Sigmoid colon (tissue), 7 donors: ENCODE results near the gene ELOVL1. TPM values are rescaled to one million over a fixed set of nuclear protein-coding genes. Genes with fewer than 3 reads are reported as not detected.

Source experiments
- DNase-seq: peaks from one replicate; pipeline ENCODE4 v3.0.0-alpha.2; 2019
- H3K27ac ChIP-seq, 4 donors: fragments of 200-600 bp; sonication (generic); one replicate each; pipeline ENCODE4 v1.5.1; 2016 to 2019; ENCODE audit warnings: mild to moderate bottlenecking in 1 of 4
- H3K27me3 ChIP-seq, 3 donors: fragments of 200-600 bp; sonication (generic); one replicate each; pipeline ENCODE4 v1.5.1; 2019; ENCODE audit warnings: mild to moderate bottlenecking in 1 of 3
- H3K36me3 ChIP-seq, 4 donors: fragments of 200-600 bp; sonication (generic); one replicate each; pipeline ENCODE4 v1.5.1; 2016 to 2019
- H3K4me1 ChIP-seq, 4 donors: fragments of 200-600 bp; sonication (generic); one replicate each; pipeline ENCODE4 v1.5.1; 2017 to 2019
- H3K4me3 ChIP-seq, 4 donors: fragments of 200-600 bp; sonication (generic); one replicate each; pipeline ENCODE4 v1.5.1; 2017 to 2019; ENCODE audit warnings: mild to moderate bottlenecking in 2 of 4, moderate library complexity in 1 of 4
- H3K9me3 ChIP-seq, 4 donors: fragments of 200-600 bp in 3 of 4; sonication (generic) in 3 of 4; one replicate each; pipeline versions ENCODE4 v1.5.1 to v1.6.1; 2013 to 2019
- EP300 ChIP-seq, 4 donors: sonication (generic); formaldehyde crosslinking; IDR thresholded peaks; one replicate each; pipeline ENCODE4 v1.6.1; 2017; ENCODE audit warnings: antibody characterized with exemption in 4 of 4
- POLR2A ChIP-seq, 2 donors: fragments of 450-650 bp; IDR thresholded peaks; one replicate each; pipeline ENCODE4 v1.6.1; 2016; ENCODE audit warnings: antibody characterized with exemption in 2 of 2, mild to moderate bottlenecking in 2 of 2, moderate library complexity in 2 of 2
- POLR2AphosphoS5 ChIP-seq, 4 donors: sonication (generic); formaldehyde crosslinking; IDR thresholded peaks; one replicate each; pipeline ENCODE4 v1.6.1; 2017; ENCODE audit warnings: antibody characterized with exemption in 4 of 4
- WGBS, 2 donors: extraction: QIAGEN DNeasy Blood & Tissue Kit; methylation state at CpG; one replicate each; pipeline ENCODE4 v1.1.7; 2013; 5-methylcytosine and 5-hydroxymethylcytosine counted together
- intact Hi-C: fragments of 100-400 bp; cut with DNase I; formaldehyde crosslinking; loops from one replicate; pipeline ENCODE4 v1.15.1; 2023
- polyA plus RNA-seq, 3 donors: library from polyadenylated mRNA; stranded (reverse); fragments of 200-250 nt; gene quantifications; one replicate each; pipeline ENCODE4 v1.2.3, GENCODE V29; 2013
- total RNA-seq, 4 donors: library from RNA; depleted of rRNA; stranded (reverse); fragments of >200 nt; gene quantifications; one replicate each; pipeline ENCODE4 v1.1.0, GENCODE V29; 2016
- TF ChIP-seq, protein P1 (sequence below), 4 experiments: fragments of 450-650 bp in 3 of 4; fragments of 200-600 bp in 1 of 4; IDR thresholded peaks; one replicate each; pipeline ENCODE4 v1.5.1; 2016 to 2019; ENCODE audit warnings: antibody characterized with exemption in 4 of 4, mild to moderate bottlenecking in 3 of 4, moderate library complexity in 2 of 4
- donor health status: healthy with polysubstance abuse.
- donor health status: Bipolar disorder and iron deficiency.
- donor health status: healthy.

Gene ELOVL1
- total and polyA plus RNA-seq, 7 donors = 26.8 to 155 (median 39.6) TPM

- Histone ChIP-seq H3K4me1 (peaks cover 0 to 4% (median 0%) of the 10 kb centered on the region in 4 donors), H3K27ac (no peak overlapping the region), H3K36me3 (peaks cover 0 to 19% (median 3%) of the 10 kb centered on the region in 4 donors), H3K9me3 (no peaks in the 10 kb centered on the region), H3K4me3 (no peak overlapping the region), H3K27me3 (no peaks in the 10 kb centered on the region)
- no peak for TF ChIP-seq POLR2A (IDR thresholded peaks at IDR 0.05)
- no peak for TF ChIP-seq EP300 (IDR thresholded peaks at IDR 0.05)
- TF ChIP-seq POLR2AphosphoS5 (IDR thresholded peaks at IDR 0.05) = no peak
- TF ChIP-seq, protein P1, sequence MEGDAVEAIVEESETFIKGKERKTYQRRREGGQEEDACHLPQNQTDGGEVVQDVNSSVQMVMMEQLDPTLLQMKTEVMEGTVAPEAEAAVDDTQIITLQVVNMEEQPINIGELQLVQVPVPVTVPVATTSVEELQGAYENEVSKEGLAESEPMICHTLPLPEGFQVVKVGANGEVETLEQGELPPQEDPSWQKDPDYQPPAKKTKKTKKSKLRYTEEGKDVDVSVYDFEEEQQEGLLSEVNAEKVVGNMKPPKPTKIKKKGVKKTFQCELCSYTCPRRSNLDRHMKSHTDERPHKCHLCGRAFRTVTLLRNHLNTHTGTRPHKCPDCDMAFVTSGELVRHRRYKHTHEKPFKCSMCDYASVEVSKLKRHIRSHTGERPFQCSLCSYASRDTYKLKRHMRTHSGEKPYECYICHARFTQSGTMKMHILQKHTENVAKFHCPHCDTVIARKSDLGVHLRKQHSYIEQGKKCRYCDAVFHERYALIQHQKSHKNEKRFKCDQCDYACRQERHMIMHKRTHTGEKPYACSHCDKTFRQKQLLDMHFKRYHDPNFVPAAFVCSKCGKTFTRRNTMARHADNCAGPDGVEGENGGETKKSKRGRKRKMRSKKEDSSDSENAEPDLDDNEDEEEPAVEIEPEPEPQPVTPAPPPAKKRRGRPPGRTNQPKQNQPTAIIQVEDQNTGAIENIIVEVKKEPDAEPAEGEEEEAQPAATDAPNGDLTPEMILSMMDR (IDR thresholded peaks at IDR 0.05) = no peak
- 95 to 99% methylated on average over 3 of the region's 3 CpGs for WGBS, 2 donors
- DNase-seq = no peak
- intact Hi-C loops = no loop called here
These were observed 30.4 kb upstream of the ELOVL1 start for GRCh38 chr1:43398227-43398626.

DNA sequence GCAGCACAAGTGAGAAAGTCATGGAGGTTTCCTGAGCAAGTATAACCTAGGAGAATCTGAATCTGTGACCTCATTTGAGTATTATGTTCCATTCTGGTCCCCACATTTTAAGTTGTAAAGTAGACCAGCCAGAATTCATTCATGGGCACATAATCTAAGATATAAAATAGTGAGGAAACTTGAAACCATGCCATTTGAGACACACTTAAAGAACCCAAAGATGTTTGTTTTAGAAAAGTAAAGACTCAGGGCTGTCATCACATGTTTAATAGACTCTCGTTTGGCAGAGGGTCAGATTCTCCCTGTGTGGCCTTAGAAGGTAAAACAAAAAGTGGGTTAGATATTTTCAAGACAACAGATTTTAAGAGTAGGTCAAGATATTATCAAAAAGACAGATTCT lies 28.2 kb upstream of the ELOVL1 start:
- no peak for DNase-seq
- peaks cover 0 to 8% (median 2%) of the 10 kb centered on the region in 4 donors for H3K4me1 ChIP-seq
- no peak overlapping the region for H3K4me3 ChIP-seq
- H3K27ac ChIP-seq = no peak overlapping the region
- H3K27me3 ChIP-seq = no peaks in the 10 kb centered on the region
- no peak for TF ChIP-seq POLR2A (IDR thresholded peaks at IDR 0.05)
- TF ChIP-seq, protein P1 (IDR thresholded peaks at IDR 0.05) = no peak
- TF ChIP-seq EP300 (IDR thresholded peaks at IDR 0.05) = no peak
- TF ChIP-seq POLR2AphosphoS5 (IDR thresholded peaks at IDR 0.05) = no peak
- intact Hi-C loops = no loop called here
- H3K36me3 ChIP-seq = peaks cover 0 to 17% (median 3%) of the 10 kb centered on the region in 4 donors
- H3K9me3 ChIP-seq = no peaks in the 10 kb centered on the region
- WGBS, 2 donors = 16 to 52% methylated on average over 1 of the region's 1 CpG

DNA sequence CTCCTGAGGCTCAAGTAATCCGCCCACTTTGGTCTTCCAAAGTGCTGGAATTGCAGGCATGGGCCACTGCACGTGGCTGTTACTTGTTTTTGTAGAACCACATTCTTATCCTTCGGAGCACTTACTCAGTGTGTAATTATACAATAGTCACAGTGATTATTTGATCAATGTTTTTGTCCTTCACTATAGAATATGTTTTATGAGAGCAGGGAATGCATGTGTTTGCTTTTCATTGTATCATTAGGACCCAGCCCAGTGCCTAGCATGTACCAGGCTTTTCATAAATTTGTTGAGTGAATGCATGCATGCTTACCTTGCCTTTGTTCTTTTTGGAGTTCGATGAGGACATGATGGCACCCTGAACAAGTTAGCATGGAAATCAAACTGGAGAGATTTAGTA lies 27.7 kb upstream of the ELOVL1 start:
- WGBS, 2 donors = 61 to 87% methylated on average over 4 of the region's 4 CpGs
- intact Hi-C loops = no loop called here
- Histone ChIP-seq H3K4me3 (no peak overlapping the region), H3K9me3 (no peaks in the 10 kb centered on the region), H3K27me3 (no peaks in the 10 kb centered on the region), H3K4me1 (peaks cover 0 to 13% (median 7%) of the 10 kb centered on the region in 4 donors), H3K36me3 (peaks cover 0 to 17% (median 3%) of the 10 kb centered on the region in 4 donors), H3K27ac (no peak overlapping the region)
- TF ChIP-seq EP300 (IDR thresholded peaks at IDR 0.05) (no peak), POLR2AphosphoS5 (IDR thresholded peaks at IDR 0.05) (no peak), POLR2A (IDR thresholded peaks at IDR 0.05) (no peak)
- no peak for DNase-seq

DNA sequence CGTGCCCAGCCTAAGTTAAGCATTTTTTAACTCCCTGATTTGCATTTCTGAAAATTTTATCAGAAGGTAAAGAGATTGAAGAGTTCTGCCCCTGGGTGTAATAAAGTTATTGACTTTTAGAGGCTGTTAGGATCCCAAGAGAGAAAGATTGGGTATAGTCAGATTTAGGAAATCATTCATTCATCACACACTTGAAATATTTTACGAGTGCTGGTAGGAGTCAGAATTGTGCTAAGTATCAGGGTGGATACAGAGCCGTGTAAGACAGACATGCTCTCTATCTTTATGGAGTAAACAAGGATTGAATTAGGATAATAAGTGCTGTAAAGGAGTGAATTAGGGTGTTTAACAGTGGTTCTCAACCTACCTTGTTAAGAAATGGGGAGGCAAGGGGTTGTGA lies 24.9 kb upstream of the ELOVL1 start:
- intact Hi-C loops = no loop called here
- TF ChIP-seq POLR2A (IDR thresholded peaks at IDR 0.05) = no peak
- TF ChIP-seq, protein P1 (IDR thresholded peaks at IDR 0.05) = no peak
- no peak for TF ChIP-seq EP300 (IDR thresholded peaks at IDR 0.05)
- TF ChIP-seq POLR2AphosphoS5 (IDR thresholded peaks at IDR 0.05) = no peak
- no peaks in the 10 kb centered on the region for H3K27me3 ChIP-seq
- no peak overlapping the region for H3K27ac ChIP-seq
- 41 to 67% methylated on average over 3 of the region's 3 CpGs for WGBS, 2 donors
- peaks cover 0 to 30% (median 25%) of the 10 kb centered on the region in 4 donors for H3K4me1 ChIP-seq
- H3K36me3 ChIP-seq = peaks cover 0 to 15% (median 3%) of the 10 kb centered on the region in 4 donors
- no peak overlapping the region for H3K4me3 ChIP-seq
- H3K9me3 ChIP-seq = no peaks in the 10 kb centered on the region
- DNase-seq = no peak

GRCh38 chr1:43389326-43390313 lies 21.8 kb upstream of the ELOVL1 start, which contains the start of the genes MED8 and SZT2:
Gene MED8 (minus strand): TSS chr1:43389800. CDS start chr1:43389764, 36 bp downstream.
Gene SZT2 (plus strand): TSS chr1:43389899. CDS start chr1:43389969, 70 bp downstream.
- H3K9me3 ChIP-seq = no peaks in the 10 kb centered on the region
- DNase-seq = peak; percentile 98
- peak within 1 kb of the TSS; percentile 85 to 89 (median 86) for H3K27ac ChIP-seq
- intact Hi-C loops = loop anchor here (2.0 kb wide), 1 partner anchor 23 kb away; no protein-coding TSS in a partner anchor
- TF ChIP-seq EP300 (IDR thresholded peaks at IDR 0.05) = no peak
- TF ChIP-seq, protein P1 (IDR thresholded peaks at IDR 0.05) = no peak
- TF ChIP-seq POLR2AphosphoS5 (IDR thresholded peaks at IDR 0.05) = peak; percentile 81 to 92 (median 90)
- TF ChIP-seq POLR2A (IDR thresholded peaks at IDR 0.05) = peak; percentile 50 to 83
- H3K36me3 ChIP-seq = peaks cover 19 to 28% (median 26%) of the 10 kb centered on the region in 4 donors
- WGBS, 2 donors = 0 to 1% methylated on average over 65 of the region's 65 CpGs
- H3K4me3 ChIP-seq = peak within 1 kb of the TSS; percentile 73 to 91 (median 83)
- no peaks in the 10 kb centered on the region for H3K27me3 ChIP-seq
- H3K4me1 ChIP-seq = peaks cover 0 to 32% (median 28%) of the 10 kb centered on the region in 4 donors
